Measurements from ENCODE around the gene VSTM2B.

The VSTM2B gene

GRCh38 chr19:29495901-29496441, 29.8 kb upstream of the VSTM2B start:
- no peak for DNase-seq (ENCODE audit: extremely low read depth in 1 of 2, low read depth in 1 of 2)

- DNase-seq (ENCODE audit: extremely low read depth in 1 of 2, low read depth in 1 of 2), result no peak
Measured at GRCh38 chr19:29497241-29497640, 28.6 kb upstream of the VSTM2B start.

GRCh38 chr19:29497686-29498436, 27.9 kb upstream of the VSTM2B start:
- DNase-seq (ENCODE audit: extremely low read depth in 1 of 2, low read depth in 1 of 2), result no peak

GRCh38 chr19:29499261-29499920, 26.4 kb upstream of the VSTM2B start:
- no peak for DNase-seq (ENCODE audit: extremely low read depth in 1 of 2, low read depth in 1 of 2)

GRCh38 chr19:29499921-29500590, 25.7 kb upstream of the VSTM2B start:
- DNase-seq (ENCODE audit: extremely low read depth in 1 of 2, low read depth in 1 of 2), result no peak

GRCh38 chr19:29501816-29502580, 23.8 kb upstream of the VSTM2B start:
- no peak for DNase-seq (ENCODE audit: extremely low read depth in 1 of 2, low read depth in 1 of 2)

- DNase-seq (ENCODE audit: extremely low read depth in 1 of 2, low read depth in 1 of 2), result no peak
Measured at GRCh38 chr19:29502581-29502850, 23.3 kb upstream of the VSTM2B start.

- DNase-seq (ENCODE audit: extremely low read depth in 1 of 2, low read depth in 1 of 2), result no peak
Measured at GRCh38 chr19:29503140-29503758, 22.5 kb upstream of the VSTM2B start.

- DNase-seq (ENCODE audit: extremely low read depth in 1 of 2, low read depth in 1 of 2), result no peak
Measured at GRCh38 chr19:29503785-29504184, 22.0 kb upstream of the VSTM2B start.

- no peak for DNase-seq (ENCODE audit: extremely low read depth in 1 of 2, low read depth in 1 of 2)
Measured at GRCh38 chr19:29504454-29504853, 21.3 kb upstream of the VSTM2B start.

GRCh38 chr19:29505097-29505824, 20.5 kb upstream of the VSTM2B start:
- no peak for DNase-seq (ENCODE audit: extremely low read depth in 1 of 2, low read depth in 1 of 2)

GRCh38 chr19:29506619-29506911, 19.2 kb upstream of the VSTM2B start:
- no peak for DNase-seq (ENCODE audit: extremely low read depth in 1 of 2, low read depth in 1 of 2)

GRCh38 chr19:29507081-29507860, 18.5 kb upstream of the VSTM2B start:
- DNase-seq (ENCODE audit: extremely low read depth in 1 of 2, low read depth in 1 of 2), result no peak

GRCh38 chr19:29508181-29508580, 17.6 kb upstream of the VSTM2B start:
- no peak for DNase-seq (ENCODE audit: extremely low read depth in 1 of 2, low read depth in 1 of 2)

GRCh38 chr19:29509456-29509855, 16.3 kb upstream of the VSTM2B start:
- DNase-seq (ENCODE audit: extremely low read depth in 1 of 2, low read depth in 1 of 2), result no peak

- no peak for DNase-seq (ENCODE audit: extremely low read depth in 1 of 2, low read depth in 1 of 2)
Measured at GRCh38 chr19:29510701-29511265, 15.0 kb upstream of the VSTM2B start.

- no peak for DNase-seq (ENCODE audit: extremely low read depth in 1 of 2, low read depth in 1 of 2)
Measured at GRCh38 chr19:29511768-29512167, 14.0 kb upstream of the VSTM2B start.

GRCh38 chr19:29512748-29513147, 13.0 kb upstream of the VSTM2B start:
- DNase-seq (ENCODE audit: extremely low read depth in 1 of 2, low read depth in 1 of 2), result no peak

GRCh38 chr19:29514525-29515232, 11.1 kb upstream of the VSTM2B start:
- no peak for DNase-seq (ENCODE audit: extremely low read depth in 1 of 2, low read depth in 1 of 2)

Data from activated CD8-positive, alpha-beta memory T cell treated with anti-CD3 and anti-CD28 coated beads for 1 hour (primary cell).